BLaER1 treated with 17β-estradiol and CSF1 and Interleukin-3, amounts not matched to agents 10 nM and 100 nM (cell line): Measurements from ENCODE around the gene PSMC3IP.

Experiments used
- H3K27ac ChIP-seq, 11 experiments: shearing (Covaris generic); formaldehyde crosslinking; 2 replicates each; pipeline ENCODE4 v1.8.1; 2022
- H3K27me3 ChIP-seq, 11 experiments: shearing (Covaris generic); formaldehyde crosslinking; 2 replicates each; pipeline ENCODE4 v1.8.1; 2022
- H3K36me3 ChIP-seq, 11 experiments: shearing (Covaris generic); formaldehyde crosslinking; 2 replicates each; pipeline ENCODE4 v1.8.1; 2022
- H3K4me1 ChIP-seq, 10 experiments: shearing (Covaris generic); formaldehyde crosslinking; 2 replicates each; pipeline ENCODE4 v1.8.1; 2022
- H3K4me2 ChIP-seq, 11 experiments: shearing (Covaris generic); formaldehyde crosslinking; 2 replicates each; pipeline ENCODE4 v1.8.1; 2022
- H3K4me3 ChIP-seq, 10 experiments: shearing (Covaris generic); formaldehyde crosslinking; 2 replicates each; pipeline ENCODE4 v1.8.1; 2022
- H3K9ac ChIP-seq, 11 experiments: shearing (Covaris generic); formaldehyde crosslinking; 2 replicates each; pipeline ENCODE4 v1.8.1; 2022
- H3K9me3 ChIP-seq, 11 experiments: shearing (Covaris generic); formaldehyde crosslinking; replicated peaks in 1 of 11; 2 replicates each; pipeline ENCODE4 v1.8.1; 2022
- H4K20me1 ChIP-seq, 11 experiments: shearing (Covaris generic); formaldehyde crosslinking; 2 replicates each; pipeline ENCODE4 v1.8.1; 2022
- Cebpa-rat ChIP-seq, 11 experiments: shearing (Covaris generic); IDR thresholded peaks; 2 replicates each; pipeline ENCODE4 v1.8.1; 2022

Gene PSMC3IP

DNA sequence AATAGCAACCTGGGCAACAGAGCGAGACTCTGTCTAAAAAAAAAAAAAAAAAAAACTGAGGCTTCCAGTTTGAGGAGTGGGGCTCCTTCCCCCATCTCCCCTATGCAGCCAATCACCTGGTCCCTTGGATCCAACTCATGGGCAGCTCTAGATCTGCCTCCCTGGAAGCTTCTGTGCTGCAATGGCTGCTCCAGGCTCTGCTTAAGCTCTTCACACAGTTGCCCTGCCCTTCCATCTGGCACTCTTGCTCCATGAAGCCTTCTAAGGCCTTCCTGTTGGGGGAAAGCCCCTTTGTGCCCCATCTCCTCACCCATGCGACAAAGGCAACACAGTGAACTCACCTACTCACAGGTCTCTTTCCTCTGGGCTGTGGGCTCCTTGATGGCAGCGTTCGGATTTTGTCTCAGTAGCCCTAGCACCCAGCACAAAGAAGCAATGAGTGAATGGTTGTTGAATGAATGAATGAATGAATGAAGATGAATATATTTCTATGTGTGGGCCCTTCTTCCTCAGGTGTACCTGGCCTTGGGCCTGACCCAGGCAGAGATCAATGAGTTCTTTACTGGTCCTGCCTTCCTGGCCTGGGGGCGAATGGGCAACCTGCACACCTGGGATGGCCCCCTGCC, 39.6 kb downstream of the PSMC3IP start:
- H3K9ac ChIP-seq, result peak overlapping the region in 6 of 11 experiments; percentile 89 to 96 (median 92); a peak in 5 of 22 replicates

DNA sequence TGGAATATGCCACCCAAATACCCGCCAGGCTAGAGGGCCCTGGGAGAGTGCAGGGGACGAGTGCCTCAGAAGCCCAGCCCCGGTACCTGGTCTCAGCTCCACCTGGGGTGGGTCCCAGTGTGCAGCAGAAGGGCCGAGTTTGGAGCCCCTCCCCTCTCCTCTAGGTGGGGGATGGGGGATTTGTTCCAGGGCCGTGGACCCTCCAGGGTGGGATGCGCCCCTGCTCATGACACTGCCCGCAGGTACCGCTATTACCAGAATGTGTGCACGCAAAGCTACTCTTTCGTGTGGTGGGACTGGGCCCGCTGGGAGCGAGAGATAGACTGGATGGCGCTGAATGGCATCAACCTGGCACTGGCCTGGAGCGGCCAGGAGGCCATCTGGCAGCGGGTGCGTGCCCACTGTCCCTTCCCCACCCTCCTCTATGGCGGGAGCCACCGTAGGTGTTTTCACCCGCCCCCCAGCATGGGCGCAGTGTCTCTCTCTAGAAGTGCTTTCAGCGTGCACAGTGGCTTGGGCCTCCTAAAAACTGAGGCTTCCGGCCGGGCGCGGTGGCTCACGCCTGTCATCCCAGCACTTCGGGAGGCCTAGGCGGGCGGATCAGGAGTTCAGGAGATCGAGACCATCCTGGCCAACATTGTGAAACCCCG, 40.2 kb downstream of the PSMC3IP start:
- Histone ChIP-seq H3K4me1 (peaks cover 29 to 49% (median 43%) of the 10 kb centered on the region in 10 experiments), H3K4me2 (peak overlapping the region; percentile 77 to 97 (median 94)), H3K9ac (peak overlapping the region; percentile 87 to 96 (median 91)), H4K20me1 (peaks cover 0 to 38% (median 11%) of the 10 kb centered on the region in 11 experiments; a peak in 11 of 22 replicates), H3K36me3 (peaks cover 24 to 51% (median 37%) of the 10 kb centered on the region in 11 experiments), H3K27me3 (no peaks in the 10 kb centered on the region), H3K4me3 (peak overlapping the region; percentile 77 to 94 (median 86)), H3K9me3 (no peaks in the 10 kb centered on the region), H3K27ac (peak overlapping the region in 10 of 11 experiments; percentile 88 to 95 (median 92); a peak in 19 of 22 replicates)
- TF ChIP-seq Cebpa-rat (IDR thresholded peaks at IDR 0.05), result no peak

More for the DNA sequence above, 39.6 kb downstream of the PSMC3IP start:
- H3K9me3 ChIP-seq, result no peaks in the 10 kb centered on the region
- peak overlapping the region; percentile 77 to 97 (median 94); a peak in 16 of 22 replicates for H3K4me2 ChIP-seq
- peak overlapping the region in 3 of 10 experiments; percentile 84 to 94 (median 91); a peak in 2 of 20 replicates for H3K4me3 ChIP-seq
- peaks cover 25 to 46% (median 39%) of the 10 kb centered on the region in 10 experiments for H3K4me1 ChIP-seq
- peaks cover 30 to 57% (median 43%) of the 10 kb centered on the region in 11 experiments for H3K36me3 ChIP-seq
- no peak for TF ChIP-seq Cebpa-rat (IDR thresholded peaks at IDR 0.05)
- H4K20me1 ChIP-seq, result peaks cover 0 to 43% (median 11%) of the 10 kb centered on the region in 11 experiments; a peak in 11 of 22 replicates
- 0 out of 22 replicates have a peak overlapping the region, but pooled peaks of 1 of the 11 experiments have one; percentile 2 for H3K27ac ChIP-seq
- no peaks in the 10 kb centered on the region for H3K27me3 ChIP-seq

DNA sequence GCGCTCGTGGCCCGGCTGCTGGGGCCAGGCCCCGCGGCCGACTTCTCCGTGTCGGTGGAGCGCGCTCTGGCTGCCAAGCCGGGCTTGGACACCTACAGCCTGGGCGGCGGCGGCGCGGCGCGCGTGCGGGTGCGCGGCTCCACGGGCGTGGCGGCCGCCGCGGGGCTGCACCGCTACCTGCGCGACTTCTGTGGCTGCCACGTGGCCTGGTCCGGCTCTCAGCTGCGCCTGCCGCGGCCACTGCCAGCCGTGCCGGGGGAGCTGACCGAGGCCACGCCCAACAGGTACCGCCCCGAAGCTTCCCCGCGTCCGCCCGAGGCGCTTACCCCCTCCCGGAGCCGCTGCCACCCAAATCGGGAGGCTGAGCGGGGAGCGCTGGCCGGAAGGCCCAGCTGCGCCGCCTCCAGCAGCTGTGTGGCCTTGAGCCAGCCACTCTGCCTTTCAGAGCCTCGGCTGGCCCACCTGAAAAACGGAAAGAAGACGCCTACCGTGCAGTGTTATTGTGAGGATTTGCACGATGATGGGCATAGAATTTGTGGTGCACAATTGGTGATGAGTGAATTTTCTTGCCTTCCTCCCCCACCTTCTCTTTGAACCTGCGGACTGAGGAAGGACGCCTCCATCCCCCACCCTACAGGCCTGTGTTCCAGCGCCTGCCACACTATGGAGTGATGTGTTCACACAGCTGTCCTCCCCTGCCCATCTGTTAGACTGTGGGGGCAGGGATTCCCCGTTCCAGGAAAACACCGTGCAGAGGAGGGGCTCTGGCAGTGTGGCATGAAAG, 41.0 kb downstream of the PSMC3IP start:
- Histone ChIP-seq H3K36me3 (peaks cover 22 to 44% (median 30%) of the 10 kb centered on the region in 11 experiments), H3K4me1 (peaks cover 35 to 52% (median 50%) of the 10 kb centered on the region in 10 experiments), H3K9me3 (no peaks in the 10 kb centered on the region), H3K27me3 (no peaks in the 10 kb centered on the region), H3K27ac (peak overlapping the region; percentile 88 to 95 (median 91)), H3K4me3 (peak overlapping the region; percentile 77 to 94 (median 86)), H3K4me2 (peak overlapping the region; percentile 77 to 97 (median 94)), H4K20me1 (peaks cover 0 to 38% (median 11%) of the 10 kb centered on the region in 11 experiments; a peak in 11 of 22 replicates), H3K9ac (peak overlapping the region; percentile 87 to 96 (median 91))
- TF ChIP-seq Cebpa-rat (IDR thresholded peaks at IDR 0.05), result no peak

DNA sequence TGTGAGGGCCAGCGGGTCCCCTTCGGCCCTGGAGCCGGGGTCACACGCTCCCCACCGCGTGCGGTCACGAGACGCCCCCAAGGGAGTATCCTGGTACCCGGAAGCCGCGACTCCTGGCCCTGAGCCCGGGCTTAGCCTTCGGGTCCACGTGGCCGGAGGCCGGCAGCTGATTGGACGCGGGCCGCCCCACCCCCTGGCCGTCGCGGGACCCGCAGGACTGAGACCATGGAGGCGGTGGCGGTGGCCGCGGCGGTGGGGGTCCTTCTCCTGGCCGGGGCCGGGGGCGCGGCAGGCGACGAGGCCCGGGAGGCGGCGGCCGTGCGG, 41.5 kb downstream of the PSMC3IP start, which contains the start of gene NAGLU:
Gene NAGLU (plus strand): TSS at position 194 of the 324 bp plus-strand sequence. CDS start 32 bp downstream, at position 226.
- Histone ChIP-seq H4K20me1 (peaks cover 0 to 37% (median 11%) of the 10 kb centered on the region in 11 experiments; a peak in 11 of 22 replicates), H3K27me3 (no peaks in the 10 kb centered on the region), H3K4me3 (peak within 1 kb of the TSS; percentile 77 to 94 (median 86)), H3K9me3 (no peaks in the 10 kb centered on the region), H3K9ac (peak within 1 kb of the TSS; percentile 87 to 96 (median 91)), H3K4me1 (peaks cover 40 to 56% (median 52%) of the 10 kb centered on the region in 10 experiments), H3K27ac (peak within 1 kb of the TSS; percentile 88 to 95 (median 91)), H3K36me3 (peaks cover 19 to 38% (median 26%) of the 10 kb centered on the region in 11 experiments), H3K4me2 (peak within 1 kb of the TSS; percentile 77 to 97 (median 94))
- TF ChIP-seq Cebpa-rat (IDR thresholded peaks at IDR 0.05), result no peak

DNA sequence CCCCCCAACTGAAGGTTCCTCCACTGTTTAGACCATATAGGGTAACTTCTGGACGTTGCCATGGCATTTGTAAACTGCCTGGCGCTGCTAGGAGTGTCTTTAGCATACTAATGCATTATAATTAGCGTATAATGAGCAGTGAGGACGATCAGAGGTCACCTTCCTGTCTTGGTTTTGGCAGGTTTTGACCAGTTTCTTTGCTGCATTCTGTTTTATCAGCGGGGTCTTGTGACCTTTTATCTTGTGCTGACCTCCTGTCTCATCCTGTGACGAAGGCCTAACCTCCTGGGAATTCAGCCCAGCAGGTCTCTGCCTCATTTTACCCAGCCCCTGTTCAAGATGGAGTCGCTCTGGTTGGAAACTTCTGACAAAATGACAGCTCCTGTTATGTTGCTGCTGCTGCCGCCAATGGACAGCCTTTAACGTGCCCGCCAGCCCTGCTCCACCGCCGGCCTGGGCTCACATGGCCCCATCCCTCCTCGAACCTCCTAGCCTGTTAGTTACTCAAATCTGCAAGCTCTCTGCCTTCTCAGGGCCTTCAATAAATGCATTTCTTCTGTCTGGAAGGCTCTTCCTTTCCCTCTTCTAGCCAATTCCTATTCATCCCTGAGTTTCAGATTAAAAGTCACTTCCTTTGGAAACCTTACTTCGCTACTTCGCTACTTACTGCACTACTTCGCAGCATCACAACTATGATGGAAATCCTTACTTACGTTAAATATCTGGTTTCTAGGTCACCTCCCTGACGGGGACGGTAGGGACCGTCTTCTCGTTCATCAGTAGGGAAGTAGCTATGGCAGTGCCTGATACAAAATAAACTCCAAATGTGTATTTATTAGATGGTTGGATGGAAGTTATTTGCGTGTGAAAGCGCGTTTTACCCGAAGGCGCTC, 42.1 kb downstream of the PSMC3IP start:
- no peak for TF ChIP-seq Cebpa-rat (IDR thresholded peaks at IDR 0.05)
- Histone ChIP-seq H3K36me3 (peaks cover 15 to 33% (median 21%) of the 10 kb centered on the region in 11 experiments), H3K4me1 (peaks cover 46 to 62% (median 56%) of the 10 kb centered on the region in 10 experiments), H3K27me3 (no peaks in the 10 kb centered on the region), H3K4me3 (peak overlapping the region; percentile 77 to 94 (median 86)), H3K9me3 (no peaks in the 10 kb centered on the region), H4K20me1 (peaks cover 0 to 30% (median 11%) of the 10 kb centered on the region in 11 experiments; a peak in 11 of 22 replicates), H3K27ac (peak overlapping the region; percentile 88 to 95 (median 91)), H3K9ac (peak overlapping the region; percentile 87 to 96 (median 91)), H3K4me2 (peak overlapping the region; percentile 77 to 97 (median 94))

DNA sequence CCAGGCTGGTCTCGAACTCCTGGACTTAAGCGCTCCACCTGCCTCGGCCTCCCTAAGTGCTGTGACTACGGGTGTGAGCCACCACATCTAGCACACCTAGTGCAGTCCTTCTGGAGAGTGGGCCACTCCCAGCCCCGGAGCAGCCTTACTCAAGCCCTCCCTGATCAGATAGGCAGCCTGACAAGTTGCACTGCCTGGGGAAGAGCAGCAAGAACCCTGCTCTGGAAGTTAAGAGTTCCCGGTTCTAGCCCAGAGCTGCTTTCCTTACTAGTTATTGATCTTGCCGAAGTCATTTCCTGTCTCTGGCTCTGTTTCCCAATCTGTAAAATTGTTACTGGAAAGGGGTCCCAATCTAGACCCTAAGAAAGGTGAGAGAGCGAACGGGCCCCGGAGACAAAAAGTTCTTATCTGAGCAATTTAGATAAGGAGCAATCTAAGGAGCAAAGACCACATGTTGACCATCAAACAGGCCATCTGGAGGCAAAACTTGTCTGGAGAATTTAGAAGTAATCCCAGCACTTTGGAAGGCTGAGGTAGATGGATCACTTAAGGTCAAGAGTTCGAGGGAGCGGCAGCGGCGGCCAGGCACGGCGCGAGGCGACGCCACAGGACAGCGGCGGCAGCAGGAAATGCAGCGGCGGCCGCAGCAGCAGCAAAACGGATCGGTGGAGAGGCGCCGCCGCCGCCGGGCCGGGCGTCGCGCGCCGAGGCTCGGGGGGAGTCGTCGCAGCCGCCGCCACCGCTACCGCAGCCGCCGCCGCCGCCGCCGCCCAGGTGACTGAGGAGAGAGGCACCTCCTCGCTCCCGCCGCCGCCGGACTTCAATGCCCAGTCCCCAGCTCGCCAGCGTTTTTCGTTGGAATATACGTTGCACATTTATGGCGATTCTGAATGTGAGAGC, 45.8 kb downstream of the PSMC3IP start:
- peaks cover 0 to 2% (median 0%) of the 10 kb centered on the region in 11 experiments; a peak in 4 of 22 replicates for H4K20me1 ChIP-seq
- TF ChIP-seq Cebpa-rat (IDR thresholded peaks at IDR 0.05), result no peak
- peak overlapping the region; percentile 64 to 80 (median 76) for H3K27ac ChIP-seq
- H3K4me2 ChIP-seq, result peak overlapping the region; percentile 78 to 96 (median 86)
- peak overlapping the region; percentile 68 to 83 (median 79) for H3K9ac ChIP-seq
- no peaks in the 10 kb centered on the region for H3K36me3 ChIP-seq
- peaks cover 53 to 72% (median 65%) of the 10 kb centered on the region in 10 experiments for H3K4me1 ChIP-seq
- no peaks in the 10 kb centered on the region for H3K9me3 ChIP-seq
- peak overlapping the region; percentile 52 to 72 (median 63) for H3K4me3 ChIP-seq
- H3K27me3 ChIP-seq, result no peaks in the 10 kb centered on the region

DNA sequence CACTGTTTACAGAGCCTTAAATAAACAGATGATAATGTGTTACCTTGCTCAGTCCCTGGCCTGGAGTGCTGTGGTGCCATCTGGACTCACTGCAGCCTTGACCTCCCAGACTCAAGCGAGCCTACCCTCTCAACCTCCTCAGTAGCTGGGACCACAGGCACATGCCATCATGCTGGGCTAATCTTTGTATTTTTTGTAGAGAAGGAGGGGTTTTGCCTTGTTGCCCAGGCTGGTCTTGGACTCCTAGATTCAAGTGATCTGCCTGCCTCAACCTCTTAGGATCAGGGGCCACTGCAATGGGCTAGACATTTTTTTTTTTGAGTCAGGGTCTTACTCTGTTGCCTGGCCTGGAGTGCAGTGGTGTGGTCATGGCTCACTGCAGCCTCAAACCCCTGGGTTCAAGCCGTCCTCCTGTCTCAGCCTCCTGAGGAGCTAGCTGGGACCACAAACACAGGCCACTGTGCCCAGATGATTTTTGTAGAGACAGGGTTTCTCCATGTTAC, 46.5 kb downstream of the PSMC3IP start:
- H3K9me3 ChIP-seq, result no peaks in the 10 kb centered on the region
- no peak for TF ChIP-seq Cebpa-rat (IDR thresholded peaks at IDR 0.05)
- no peaks in the 10 kb centered on the region for H3K27me3 ChIP-seq
- H3K9ac ChIP-seq, result no peak overlapping the region; a peak in 1 of 22 replicates
- H3K4me3 ChIP-seq, result no peak overlapping the region
- no peaks in the 10 kb centered on the region for H4K20me1 ChIP-seq
- H3K36me3 ChIP-seq, result no peaks in the 10 kb centered on the region
- H3K27ac ChIP-seq, result peak overlapping the region in 1 of 11 experiments; percentile 74; a peak in 3 of 22 replicates
- peak overlapping the region; percentile 78 to 96 (median 86); a peak in 19 of 22 replicates for H3K4me2 ChIP-seq
- H3K4me1 ChIP-seq, result peaks cover 53 to 77% (median 72%) of the 10 kb centered on the region in 10 experiments
